ENCODE results near the gene GPC1. TPM values are rescaled to one million over a fixed set of nuclear protein-coding genes. Genes with fewer than 3 reads are reported as not detected.

The GPC1 gene
- polyA plus RNA-seq, 5 donors, result 23.0 to 57.5 (median 34.6) TPM

DNA sequence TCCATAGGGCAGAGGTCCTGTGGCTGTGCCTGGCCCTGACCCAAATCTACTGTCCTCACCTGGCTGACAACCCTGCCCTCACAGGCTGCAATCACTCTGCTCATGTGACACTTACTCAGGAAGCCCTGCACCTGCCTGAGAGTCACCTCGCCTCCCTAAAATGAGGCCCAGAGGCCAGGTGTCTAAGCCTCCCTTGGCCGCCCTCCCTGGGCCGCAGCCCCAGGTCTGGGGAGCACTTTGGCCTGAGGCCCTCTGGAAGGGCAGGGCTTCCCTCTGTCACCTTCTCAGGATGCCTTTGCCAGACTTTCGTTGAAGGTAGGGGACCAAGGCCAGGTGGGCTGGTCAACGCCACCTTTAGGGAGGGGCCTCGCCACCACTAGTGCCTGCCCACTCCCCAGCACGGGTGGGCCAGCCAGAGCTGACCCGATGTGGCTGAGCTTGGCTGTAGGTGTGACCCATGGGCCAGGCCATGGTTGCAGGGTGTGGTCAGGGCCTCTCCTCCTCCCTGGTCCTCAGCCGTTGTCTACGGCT is 6.1 kb upstream of the GPC1 start:
- no peak for DNase-seq

DNA sequence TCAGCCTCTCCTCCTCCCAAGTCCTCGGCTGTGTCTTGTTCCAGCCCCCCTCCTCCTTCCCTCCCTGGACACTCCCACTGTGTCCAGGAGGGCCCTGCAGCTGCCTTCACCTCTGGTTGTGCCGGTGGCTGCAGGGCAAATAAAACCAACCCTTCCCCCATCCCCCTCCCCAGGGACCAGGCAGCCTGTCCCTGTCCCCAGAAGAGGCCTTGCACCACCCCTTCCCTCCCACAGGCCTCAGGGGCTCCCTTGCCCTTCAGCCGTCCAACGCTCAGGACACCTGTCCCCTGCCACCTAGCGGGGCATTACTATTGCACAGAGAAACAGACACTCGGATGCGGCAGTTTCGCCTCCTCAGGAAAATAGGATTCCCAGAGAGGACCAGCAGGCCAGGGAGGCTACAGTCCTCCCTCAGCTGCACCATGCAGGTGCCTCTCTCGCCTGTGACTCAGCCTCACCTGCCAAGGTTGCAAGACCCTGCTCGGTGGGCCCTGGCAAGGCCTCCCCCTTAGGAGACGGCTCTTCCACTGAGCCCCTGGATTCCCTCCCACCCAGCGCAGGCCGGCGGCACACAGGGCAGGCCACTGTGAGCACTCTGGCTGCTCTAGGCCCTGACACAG is 5.5 kb upstream of the GPC1 start:
- no peak for DNase-seq

GRCh38 chr2:240430595-240430994 is 4.9 kb upstream of the GPC1 start:
- DNase-seq, result no peak

GRCh38 chr2:240431271-240431660 is 4.2 kb upstream of the GPC1 start:
- no peak for DNase-seq

DNA sequence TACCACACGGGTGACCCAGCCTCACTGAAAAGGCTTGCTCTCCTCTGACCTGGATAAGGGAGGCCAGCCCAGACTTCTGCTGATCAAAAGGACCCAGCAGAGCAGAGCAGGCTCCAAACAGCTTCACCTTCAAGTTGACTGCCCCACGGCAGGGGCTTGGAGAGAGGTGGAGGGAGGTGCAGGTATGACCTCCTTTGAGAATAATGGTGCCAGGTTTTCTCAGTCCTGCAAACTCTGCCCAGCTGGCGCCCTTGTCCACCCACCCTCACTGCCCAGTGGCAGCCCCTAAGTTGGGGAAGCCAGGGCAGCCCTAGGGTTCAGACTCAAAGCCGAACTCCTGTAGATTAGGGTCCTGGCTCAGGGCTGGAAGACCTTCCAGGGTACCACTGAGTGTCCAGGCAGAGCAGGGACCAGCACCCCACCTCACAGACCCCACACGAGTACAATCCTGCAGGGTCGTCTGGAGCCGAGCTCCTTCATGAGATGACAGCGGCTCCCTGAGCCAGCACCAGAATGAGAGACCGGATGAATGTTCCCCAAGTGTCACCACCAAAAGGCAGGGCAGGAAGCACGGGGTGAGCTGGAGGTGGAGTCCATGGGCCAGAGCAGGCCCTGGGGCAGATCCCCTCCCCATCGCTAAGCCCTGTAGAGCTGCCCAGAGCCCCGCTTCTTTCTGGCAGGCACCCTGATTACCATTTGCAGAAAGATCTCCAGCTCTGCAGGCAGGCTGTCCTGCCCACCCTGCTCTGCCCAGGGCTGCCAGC is 3.6 kb upstream of the GPC1 start:
- DNase-seq, result no peak

- no peak for DNase-seq
These were observed 3.0 kb upstream of the GPC1 start for GRCh38 chr2:240432430-240432819.

- DNase-seq, result no peak
These were observed 2.4 kb upstream of the GPC1 start for GRCh38 chr2:240432820-240433801.

DNA sequence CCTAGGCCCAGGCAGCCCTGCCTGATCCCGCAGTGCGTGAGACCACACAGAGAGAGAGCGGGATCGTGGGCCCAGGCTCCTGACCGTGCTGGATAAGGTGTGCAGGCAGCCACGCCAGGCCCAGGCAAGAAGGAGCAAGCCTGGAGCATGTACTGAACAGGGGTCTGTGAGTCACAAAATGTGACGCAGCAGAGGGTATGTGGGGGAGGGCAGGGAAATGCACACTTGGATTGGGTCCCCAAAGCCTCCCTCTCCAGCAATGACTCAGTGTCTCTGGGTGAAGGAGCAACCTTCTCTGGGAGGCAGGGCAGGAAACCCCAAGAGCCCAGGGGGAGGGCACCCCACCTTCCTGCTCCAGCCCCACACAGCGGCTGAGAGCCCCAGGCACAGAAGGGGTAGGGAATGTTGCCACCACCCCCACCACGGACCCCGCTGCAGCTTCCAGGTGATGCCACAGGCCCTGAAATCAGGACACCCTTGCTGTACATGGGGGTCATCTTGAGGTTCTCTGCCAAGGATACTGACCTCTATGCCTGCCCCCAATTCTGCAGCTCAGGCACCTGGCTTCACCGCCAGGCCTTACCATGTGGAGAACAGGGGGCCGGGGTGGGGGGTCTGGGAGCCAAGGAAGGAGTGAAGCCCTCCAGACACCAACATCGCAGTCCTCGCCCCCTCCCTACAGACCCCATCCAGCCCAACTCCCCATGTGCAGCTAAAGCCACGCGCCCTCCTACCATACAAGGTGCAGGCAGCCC is 1.3 kb upstream of the GPC1 start:
- DNase-seq, result no peak

- peak; percentile 90 to 91 for DNase-seq
These were observed 571 bp upstream of the GPC1 start for GRCh38 chr2:240434728-240435456.

GRCh38 chr2:240435948-240436682 is 652 bp downstream of the GPC1 start:
- DNase-seq, result no peak

- DNase-seq, result peak in 1 of 2 donors; percentile 31
These were observed 1.5 kb downstream of the GPC1 start for GRCh38 chr2:240436683-240437550.

DNA sequence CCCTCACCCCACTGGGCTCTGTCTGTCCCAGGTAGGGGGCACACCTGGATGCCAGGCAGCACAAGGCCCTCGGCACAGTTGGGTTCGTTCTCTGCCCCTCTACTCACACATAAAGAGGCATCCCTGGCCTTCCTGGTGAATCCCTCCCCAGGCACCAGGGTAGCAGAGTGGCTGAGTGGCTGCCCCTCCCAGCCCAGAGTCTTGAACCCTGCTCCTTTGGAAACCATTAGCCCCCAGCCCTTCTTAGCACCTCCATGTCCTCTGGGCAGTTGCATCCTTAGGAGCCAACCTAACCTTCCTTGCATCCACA is 2.0 kb downstream of the GPC1 start:
- DNase-seq, result no peak

DNA sequence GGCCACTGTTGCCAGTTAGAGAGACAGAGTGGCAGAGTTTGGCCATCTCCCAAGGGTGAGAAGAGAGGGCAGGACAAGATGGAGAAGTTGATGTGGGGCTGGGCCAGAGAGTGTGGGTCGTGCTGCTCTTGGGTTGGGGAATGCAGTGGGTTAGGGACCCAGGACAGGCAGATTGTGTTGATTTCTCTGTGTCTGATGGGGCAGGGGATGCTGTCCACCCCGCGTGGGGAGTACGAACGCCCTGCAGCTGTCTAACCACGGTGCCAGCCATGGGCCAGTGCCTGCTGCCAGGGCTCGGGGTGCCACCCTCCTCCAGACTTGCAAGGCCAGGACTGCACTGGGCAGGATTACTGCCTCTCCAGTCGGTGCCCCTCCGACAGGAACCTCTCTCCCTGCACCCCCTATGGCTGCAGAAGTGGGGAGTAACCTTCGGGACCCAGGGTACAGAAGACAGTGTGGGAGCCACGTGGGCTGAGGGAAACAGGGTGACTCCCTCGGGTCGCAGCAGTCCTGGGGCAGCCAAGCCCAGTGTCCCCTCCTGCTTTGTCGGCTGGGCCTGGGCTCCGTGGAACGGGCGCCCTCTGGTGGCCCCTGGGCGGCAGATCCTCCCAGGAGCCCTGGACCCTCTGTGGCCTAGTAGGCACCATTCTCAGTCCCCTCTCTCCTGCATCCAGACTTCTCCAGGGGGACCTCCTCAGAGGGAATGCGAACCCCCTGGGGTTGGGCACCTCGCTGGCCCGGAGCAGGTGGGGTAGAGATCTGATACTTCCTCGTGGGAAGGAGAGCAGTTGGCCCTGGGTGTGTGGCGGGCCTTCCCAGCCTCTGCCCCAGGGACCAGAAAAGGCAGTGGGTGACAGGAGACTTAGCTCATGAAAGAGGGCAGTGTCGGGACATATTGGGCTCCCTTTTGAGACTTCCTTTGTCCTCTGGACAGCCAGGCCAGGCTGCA is 2.7 kb downstream of the GPC1 start:
- peak in 1 of 2 donors; percentile 67 for DNase-seq

DNA sequence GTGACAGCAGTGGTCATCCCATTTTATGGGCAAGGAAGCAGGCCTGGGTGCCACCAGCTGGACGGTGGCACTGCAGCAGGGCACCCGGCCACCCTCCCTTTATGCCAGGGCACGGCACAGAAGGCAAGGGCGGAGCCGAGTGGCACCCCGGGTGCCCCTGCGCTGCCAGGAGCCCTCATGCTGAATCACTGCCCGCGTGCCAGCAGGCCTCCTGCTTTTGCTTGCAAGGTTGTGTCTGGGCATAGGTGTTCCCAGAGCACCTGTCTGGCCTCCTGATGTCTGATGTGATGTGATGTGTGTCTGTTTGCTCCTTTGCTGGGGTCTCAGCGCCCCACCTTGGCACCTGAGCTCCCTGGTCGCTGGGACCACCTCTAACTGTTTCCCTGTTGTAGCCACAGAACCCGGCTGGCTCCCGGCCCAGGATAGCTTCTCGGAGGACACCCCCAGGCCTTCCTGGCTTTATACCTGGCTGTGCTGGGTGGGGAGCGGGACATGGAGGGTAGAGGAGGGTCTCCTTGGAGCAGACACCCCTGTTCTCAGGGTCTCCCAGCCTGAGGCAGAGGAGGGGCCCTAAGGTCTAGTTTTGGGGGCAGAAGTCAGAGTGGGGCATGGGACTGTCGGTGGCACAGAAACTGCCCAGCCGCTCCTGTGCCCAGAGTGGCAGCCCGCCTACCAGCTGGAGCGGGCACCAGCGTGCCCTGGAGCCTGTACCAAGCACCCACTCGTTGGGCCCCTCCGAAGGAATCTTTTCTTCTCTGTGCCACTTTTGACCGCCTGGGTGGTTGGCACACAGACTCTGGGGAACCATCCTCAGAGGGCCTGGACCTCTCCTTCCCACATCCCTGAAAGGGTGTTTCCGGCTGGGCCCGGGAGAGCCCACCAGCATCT is 3.6 kb downstream of the GPC1 start:
- no peak for DNase-seq

GRCh38 chr2:240439698-240440151 is 4.3 kb downstream of the GPC1 start:
- DNase-seq, result no peak

DNA sequence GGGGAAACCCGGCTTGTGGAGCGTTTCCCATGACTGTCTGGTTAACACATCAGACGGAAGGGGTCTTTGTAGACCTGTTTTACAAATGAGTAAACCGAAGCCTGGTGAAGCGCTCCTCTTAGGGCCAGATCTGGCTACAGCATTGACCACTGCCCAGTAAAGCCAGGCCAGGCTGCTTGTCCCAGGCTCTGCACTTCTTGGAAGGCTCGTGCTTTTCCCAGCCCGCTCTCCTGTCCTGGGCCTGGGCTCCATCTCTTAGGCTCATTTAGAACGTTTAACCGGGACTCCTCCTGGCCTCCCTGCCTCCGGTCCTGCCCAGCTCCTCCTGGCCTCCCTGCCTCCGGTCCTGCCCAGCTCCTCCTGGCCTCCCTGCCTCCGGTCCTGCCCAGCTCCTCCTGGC is 4.8 kb downstream of the GPC1 start:
- no peak for DNase-seq

All from right lung (tissue), 5 donors.